T-cell (primary cell): ENCODE measurements around the gene ABO. TPM values are rescaled to one million over a fixed set of nuclear protein-coding genes. Genes with fewer than 3 reads are reported as not detected.
"Not testable (repeated sequence)": the region's sequence is repeated elsewhere in the genome, so short reads cannot be mapped to it uniquely, and the experiment has no call there.

Experiments
- ATAC-seq, 4 experiments: fragments of 200-7000 bp in 3 of 4; fragments of 150-1000 bp in 1 of 4; cut with Tn5 transposase; replicated peaks in 1 of 4; 1 replicate in 3 of 4; 2 replicates in 1 of 4; pipeline ENCODE4 v1.10.0; 2021; ENCODE audit warnings: moderate library complexity in 3 of 4, mild to moderate bottlenecking in 2 of 4, moderate number of reproducible peaks in 1 of 4
- CTCF ChIA-PET, 2 donors: fragments of 300-600 bp; sonication (Branson Sonifier 250); formaldehyde crosslinking; loops; one replicate each; lab custom pipeline; 2022; ENCODE audit warnings: antibody characterized with exemption in 2 of 2; lab: Charles Lee
- POLR2A ChIA-PET, 2 donors: fragments of 300-600 bp; sonication (Branson Sonifier 250); formaldehyde crosslinking; loops; one replicate each; lab custom pipeline; 2022; ENCODE audit warnings: antibody characterized with exemption in 2 of 2; lab: Charles Lee
- DNase-seq, 35 experiments: peaks; one replicate each; pipeline versions ENCODE4 v3.0.0 to v3.0.0-alpha.2; 2013 to 2023
- H3K27ac ChIP-seq: one replicate; pipeline ENCODE4 v1.5.1; 2013; ENCODE audit warnings: low read length
- H3K27me3 ChIP-seq, 2 experiments: replicated peaks in 1 of 2; 1 replicate in 1 of 2; 2 replicates in 1 of 2; pipeline versions ENCODE4 v1.6.1 to v1.7.0; 2013; ENCODE audit warnings: low read length in 1 of 2, mixed read lengths in 1 of 2; ENCODE audit not compliant: control insufficient read depth in 2 of 2, insufficient read depth in 2 of 2; ENCODE audit errors: extremely low read depth in 1 of 2
- H3K36me3 ChIP-seq, 2 donors: 1 replicate in 1 of 2; 2 replicates in 1 of 2; pipeline versions ENCODE4 v1.6.1 to v1.7.0; 2013; ENCODE audit warnings: low read length in 1 of 2; ENCODE audit not compliant: control insufficient read depth in 2 of 2, insufficient read depth in 1 of 2; ENCODE audit errors: extremely low read depth in 1 of 2
- H3K4me1 ChIP-seq, 2 experiments: 1 replicate in 1 of 2; 2 replicates in 1 of 2; pipeline versions ENCODE4 v1.6.1 to v1.7.0; 2013; ENCODE audit warnings: low read length in 2 of 2, mixed read lengths in 1 of 2; ENCODE audit not compliant: insufficient read depth in 2 of 2, control insufficient read depth in 1 of 2; ENCODE audit errors: extremely low read depth in 1 of 2
- H3K4me3 ChIP-seq, 2 donors: 1 replicate in 1 of 2; 2 replicates in 1 of 2; pipeline versions ENCODE4 v1.5.1 to v1.7.0; 2013; ENCODE audit warnings: mild to moderate bottlenecking in 2 of 2, low read length in 1 of 2, moderate library complexity in 1 of 2; ENCODE audit not compliant: control insufficient read depth in 1 of 2; ENCODE audit errors: extremely low read depth in 1 of 2
- H3K9me3 ChIP-seq: 2 replicates; pipeline ENCODE4 v1.7.0; 2013
- H3K27ac Mint-ChIP-seq, 2 donors: one replicate each; pipeline ENCODE4 v1.8.0; 2020 to 2021; ENCODE audit warnings: mild to moderate bottlenecking in 2 of 2, mixed read lengths in 2 of 2
- H3K27me3 Mint-ChIP-seq, 2 donors: one replicate each; pipeline ENCODE4 v1.8.0; 2021 to 2022; ENCODE audit warnings: mixed read lengths in 2 of 2
- H3K36me3 Mint-ChIP-seq: one replicate; pipeline ENCODE4 v1.8.0; 2021; ENCODE audit warnings: mixed read lengths
- H3K4me1 Mint-ChIP-seq, 3 donors: one replicate each; pipeline ENCODE4 v1.8.0; 2020 to 2022; ENCODE audit warnings: mixed read lengths in 3 of 3, mild to moderate bottlenecking in 1 of 3
- H3K4me3 Mint-ChIP-seq, 3 donors: one replicate each; pipeline ENCODE4 v1.8.0; 2020 to 2022; ENCODE audit warnings: mild to moderate bottlenecking in 3 of 3, mixed read lengths in 3 of 3, moderate library complexity in 3 of 3
- H3K9me3 Mint-ChIP-seq, 3 donors: one replicate each; pipeline ENCODE4 v1.8.0; 2020 to 2022; ENCODE audit warnings: mixed read lengths in 3 of 3
- WGBS: methylation state at CpG from one replicate; pipeline ENCODE4 v1.1.5; 2013; ENCODE audit warnings: missing lambda C conversion rate; ENCODE audit not compliant: insufficient coverage; 5-methylcytosine and 5-hydroxymethylcytosine counted together
- total RNA-seq, 35 experiments: library from RNA in 6 of 35; stranded (reverse) in 6 of 35; fragments of 120-200 nt in 1 of 35; gene quantifications; one replicate each; pipeline versions ENCODE4 v1.2.1 to v1.2.4 and lab custom pipeline; 2013 to 2026

The ABO gene
- total RNA-seq, 5 donors from 2014 or later (not counting 1 experiment from before 2014, with no cell fraction given) = 0.06 to 1.8 (median 0.37) TPM; not detected in 1

DNA sequence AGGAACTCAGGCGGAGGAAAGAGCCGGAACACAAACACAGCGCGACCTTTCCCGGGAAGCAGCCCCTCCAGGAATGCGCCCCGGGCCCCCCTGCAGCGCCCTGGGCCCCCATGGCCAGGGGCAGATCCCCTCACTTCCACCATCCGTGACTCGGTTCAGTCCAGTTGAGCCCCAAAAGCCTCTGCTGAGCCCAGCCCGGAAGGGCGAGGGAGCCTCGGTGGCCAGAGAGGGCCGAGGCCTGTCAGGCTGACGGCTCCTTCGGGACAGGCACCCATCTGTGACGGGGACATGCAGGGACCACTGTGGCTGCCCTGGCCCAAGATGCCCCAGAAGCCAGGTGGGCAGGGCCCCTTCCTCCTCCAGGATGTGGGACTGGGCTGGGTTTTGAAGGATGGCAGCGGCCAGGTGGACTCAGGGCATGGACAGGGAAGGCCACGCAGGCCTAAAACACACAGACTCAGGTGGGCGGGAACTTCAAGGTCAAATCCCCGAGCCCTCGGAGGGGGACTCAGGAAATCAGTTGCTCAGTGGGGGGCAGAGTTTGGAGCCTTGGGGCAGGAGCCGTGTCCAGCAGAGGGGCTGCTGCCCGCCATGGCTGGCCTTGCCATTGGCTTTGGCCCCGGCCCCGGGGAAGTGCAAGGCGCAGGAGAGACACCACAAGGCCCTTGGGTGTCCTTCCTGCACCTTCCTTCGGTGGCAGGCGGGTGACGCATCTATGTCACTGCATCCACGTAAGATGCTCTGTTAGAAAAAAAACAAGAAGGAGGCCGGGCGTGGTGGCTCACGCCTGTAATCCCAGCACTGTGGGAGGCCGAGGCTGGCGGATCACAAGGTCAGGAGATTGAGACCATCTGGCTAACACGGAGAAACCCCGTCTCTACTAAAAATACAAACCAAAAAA lies 29.7 kb upstream of the ABO start:
- no peak overlapping the region for H3K27ac Mint-ChIP-seq
- no peaks in the 10 kb centered on the region for H3K36me3 Mint-ChIP-seq
- Histone ChIP-seq H3K27me3 (peaks cover 0 to 12% of the 10 kb centered on the region in 2 experiments), H3K4me3 (no peak overlapping the region), H3K36me3 (no peaks in the 10 kb centered on the region), H3K9me3 (no peaks in the 10 kb centered on the region), H3K4me1 (no peaks in the 10 kb centered on the region), H3K27ac (no peak overlapping the region)
- no peak overlapping the region for H3K4me3 Mint-ChIP-seq
- ChIA-PET CTCF (no interaction called here), POLR2A (no interaction called here)
- DNase-seq (no peak), ATAC-seq (no peak)
- WGBS = 88% methylated on average over 31 of the region's 38 CpGs
- no peaks in the 10 kb centered on the region for H3K9me3 Mint-ChIP-seq
- H3K27me3 Mint-ChIP-seq = peaks cover 23 to 24% of the 10 kb centered on the region in 2 donors
- H3K4me1 Mint-ChIP-seq = no peaks in the 10 kb centered on the region

DNA sequence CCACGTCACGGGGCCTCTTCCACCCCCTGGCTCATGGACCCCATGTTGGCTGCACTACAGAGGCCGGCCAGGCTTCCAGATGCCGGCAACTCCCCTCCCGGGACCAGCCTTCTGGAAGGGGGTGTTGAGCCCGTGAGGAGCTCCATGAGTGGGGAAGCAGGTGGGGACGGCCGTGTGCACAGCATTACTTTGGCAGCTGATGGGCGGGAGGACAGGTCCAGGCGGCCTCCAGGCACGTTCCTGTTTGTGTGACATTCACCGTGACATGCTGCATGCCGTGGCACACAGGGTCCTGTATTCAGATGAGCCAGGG lies 29.1 kb upstream of the ABO start:
- POLR2A ChIA-PET = no interaction called here
- Mint-ChIP-seq H3K27ac (no peak overlapping the region), H3K4me3 (no peak overlapping the region), H3K27me3 (peaks cover 18 to 20% of the 10 kb centered on the region in 2 donors), H3K9me3 (no peaks in the 10 kb centered on the region), H3K4me1 (no peaks in the 10 kb centered on the region), H3K36me3 (no peaks in the 10 kb centered on the region)
- H3K36me3 ChIP-seq = no peaks in the 10 kb centered on the region
- H3K4me1 ChIP-seq = no peaks in the 10 kb centered on the region
- no peak overlapping the region for H3K4me3 ChIP-seq
- H3K9me3 ChIP-seq = no peaks in the 10 kb centered on the region
- CTCF ChIA-PET = no interaction called here
- no peak overlapping the region for H3K27ac ChIP-seq
- WGBS = 82% methylated on average over 12 of the region's 13 CpGs
- peaks cover 0 to 10% of the 10 kb centered on the region in 2 experiments for H3K27me3 ChIP-seq
- ATAC-seq = no peak
- no peak for DNase-seq

DNA sequence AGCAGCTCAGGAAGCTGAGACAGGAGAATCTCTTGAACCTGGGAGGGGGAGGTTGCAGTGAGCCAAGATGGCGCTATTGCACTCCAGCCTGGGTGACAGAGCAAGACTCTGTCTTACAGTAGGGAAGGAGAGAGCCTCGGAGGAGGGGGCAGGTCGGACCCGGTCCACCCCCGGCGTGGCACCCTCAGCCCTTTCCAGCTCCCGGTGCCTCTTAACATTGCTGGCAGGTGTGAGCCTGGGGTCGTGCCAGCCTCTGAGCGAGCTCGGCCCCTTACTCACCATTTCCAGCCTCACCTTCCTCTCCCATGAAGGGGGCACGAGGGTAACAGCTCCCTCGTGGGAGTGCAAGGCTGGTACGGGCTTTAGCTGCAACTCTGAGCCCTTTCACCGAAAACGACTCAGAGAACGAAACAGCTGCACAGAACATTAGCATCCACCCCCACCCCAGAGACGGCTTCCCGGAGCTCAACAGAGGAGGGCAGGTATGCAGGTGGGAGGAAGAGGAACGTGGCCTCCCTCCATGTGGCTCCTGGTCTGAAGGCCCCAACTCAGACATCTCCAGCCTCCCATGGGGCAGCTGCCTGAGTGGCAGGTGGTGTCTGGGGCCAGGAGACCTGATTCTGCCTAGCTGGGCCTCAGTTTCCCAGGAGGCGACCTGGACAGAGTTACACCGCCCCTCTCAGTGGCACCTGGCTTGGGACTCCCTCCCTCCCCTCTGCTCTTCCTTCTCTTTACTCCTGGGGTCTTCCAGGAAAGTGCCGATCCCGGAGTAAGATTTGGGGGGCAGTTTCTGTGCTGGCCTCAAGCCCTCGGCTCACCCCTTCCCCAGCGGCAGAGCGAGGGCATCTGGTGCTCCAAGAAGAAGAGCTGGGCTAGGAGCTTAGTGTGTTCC lies 28.5 kb upstream of the ABO start:
- WGBS = 84% methylated on average over 13 of the region's 26 CpGs
- Mint-ChIP-seq H3K4me1 (no peaks in the 10 kb centered on the region), H3K4me3 (no peak overlapping the region), H3K27ac (no peak overlapping the region), H3K27me3 (peaks cover 13 to 19% of the 10 kb centered on the region in 2 donors), H3K9me3 (no peaks in the 10 kb centered on the region), H3K36me3 (no peaks in the 10 kb centered on the region)
- Histone ChIP-seq H3K27me3 (peaks cover 0 to 10% of the 10 kb centered on the region in 2 experiments), H3K4me3 (no peak overlapping the region), H3K9me3 (no peaks in the 10 kb centered on the region), H3K36me3 (no peaks in the 10 kb centered on the region), H3K27ac (no peak overlapping the region), H3K4me1 (no peaks in the 10 kb centered on the region)
- no peak for DNase-seq
- no peak for ATAC-seq
- POLR2A ChIA-PET = no interaction called here
- CTCF ChIA-PET = no interaction called here

DNA sequence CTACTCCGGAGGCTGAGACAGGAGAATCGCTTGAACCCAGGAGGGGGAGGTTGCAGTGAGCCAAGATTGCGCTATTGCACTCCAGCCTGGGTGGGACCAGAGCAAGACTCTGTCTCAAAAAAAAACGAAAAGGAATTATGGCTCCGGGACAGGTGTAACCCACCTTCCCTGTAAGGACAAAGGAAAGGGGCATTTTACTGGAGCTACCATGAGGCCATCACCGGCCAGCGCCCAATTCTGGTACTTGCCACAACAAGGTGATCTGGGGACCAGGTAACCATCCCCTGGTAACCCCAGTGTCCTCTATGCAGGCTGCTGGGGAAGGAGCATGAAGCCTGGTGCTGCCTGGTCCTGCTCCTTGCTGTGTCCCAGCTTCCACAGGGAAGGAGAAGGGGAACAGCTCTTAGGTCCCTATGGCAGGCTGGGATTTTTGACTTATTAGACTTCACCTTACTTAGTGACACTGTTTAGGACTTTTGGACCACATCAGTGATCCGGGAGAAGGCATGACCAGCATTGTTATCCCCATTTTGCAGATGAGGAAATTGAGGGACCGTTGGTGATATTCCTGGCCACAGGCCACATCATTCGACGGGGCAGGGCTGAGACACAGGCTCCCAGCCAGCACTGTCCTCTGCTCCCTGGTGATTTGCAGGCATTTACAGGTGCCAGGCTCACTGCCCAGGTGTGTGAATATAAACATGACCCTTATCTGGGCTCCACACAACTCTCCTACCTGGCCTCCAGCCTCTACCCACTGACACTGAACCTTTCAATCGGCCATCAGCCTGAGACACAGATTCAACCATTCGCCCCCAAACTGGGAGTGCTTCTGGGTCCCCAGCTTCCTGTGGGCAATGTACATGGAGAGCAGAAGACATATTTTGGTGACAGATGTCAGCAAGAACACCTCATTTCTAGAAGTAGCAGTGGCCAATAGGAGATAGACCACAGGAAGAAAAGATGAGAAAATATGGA lies 26.5 kb upstream of the ABO start:
- ATAC-seq = no peak
- Mint-ChIP-seq H3K9me3 (no peaks in the 10 kb centered on the region), H3K36me3 (no peaks in the 10 kb centered on the region), H3K4me1 (no peaks in the 10 kb centered on the region), H3K27me3 (peaks cover 9 to 24% of the 10 kb centered on the region in 2 donors), H3K27ac (no peak overlapping the region), H3K4me3 (no peak overlapping the region)
- ChIA-PET CTCF (no interaction called here), POLR2A (no interaction called here)
- no peaks in the 10 kb centered on the region for H3K4me1 ChIP-seq
- no peaks in the 10 kb centered on the region for H3K9me3 ChIP-seq
- no peak overlapping the region for H3K27ac ChIP-seq
- H3K27me3 ChIP-seq = peaks cover 0 to 11% of the 10 kb centered on the region in 2 experiments
- no peak overlapping the region for H3K4me3 ChIP-seq
- DNase-seq = no peak
- no peaks in the 10 kb centered on the region for H3K36me3 ChIP-seq
- WGBS = 87% methylated on average over 10 of the region's 13 CpGs

DNA sequence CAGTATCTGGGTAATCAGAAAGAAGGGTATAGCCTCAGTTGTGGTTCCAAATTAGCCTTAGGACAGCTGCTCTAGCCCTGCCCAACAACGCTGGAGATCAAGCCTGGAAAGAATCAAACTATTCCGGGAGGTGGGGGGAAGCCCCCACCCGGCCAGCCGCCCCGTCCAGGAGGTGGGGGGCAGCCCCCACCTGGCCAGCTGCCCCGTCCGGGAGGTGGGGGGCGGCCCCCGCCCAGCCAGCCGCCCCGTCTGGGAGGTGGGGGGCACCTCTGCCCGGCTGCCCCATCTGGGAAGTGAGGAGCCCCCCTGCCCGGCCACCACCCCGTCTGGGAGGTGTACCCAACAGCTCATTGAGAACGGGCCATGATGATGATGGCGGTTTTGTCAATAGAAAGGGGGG lies 25.0 kb upstream of the ABO start:
- H3K4me3 ChIP-seq, POLR2A ChIA-PET, H3K27ac ChIP-seq, H3K4me1 Mint-ChIP-seq, H3K4me3 Mint-ChIP-seq, ATAC-seq, DNase-seq, H3K36me3 ChIP-seq, H3K9me3 Mint-ChIP-seq, H3K9me3 ChIP-seq, CTCF ChIA-PET, H3K4me1 ChIP-seq, H3K27ac Mint-ChIP-seq, H3K36me3 Mint-ChIP-seq: not testable (repeated sequence)
- 90% methylated on average over 2 of the region's 16 CpGs for WGBS
- peaks cover 9 to 26% of the 10 kb centered on the region in 2 donors for H3K27me3 Mint-ChIP-seq
- peaks cover 0 to 10% of the 10 kb centered on the region in 2 experiments for H3K27me3 ChIP-seq

DNA sequence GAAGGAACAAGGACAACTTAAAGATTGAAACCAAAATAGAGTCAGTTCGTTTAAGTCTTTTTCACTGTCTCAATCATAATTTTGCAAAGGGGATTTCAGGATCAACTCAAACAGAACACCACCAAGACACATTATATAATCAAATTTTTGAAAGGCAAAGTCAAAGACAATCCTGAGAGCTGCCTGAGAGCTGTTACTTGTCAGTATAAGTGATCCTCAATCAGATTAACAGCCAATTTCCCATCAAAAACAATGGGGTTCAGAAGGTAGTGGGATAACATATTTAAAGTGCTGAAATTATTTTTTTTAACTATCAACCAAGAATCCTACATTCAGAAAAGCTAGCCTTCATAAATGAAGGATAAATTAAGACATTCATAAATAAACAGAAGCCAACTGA lies 19.3 kb upstream of the ABO start:
- no peaks in the 10 kb centered on the region for H3K4me1 Mint-ChIP-seq
- H3K9me3 Mint-ChIP-seq = peaks cover 11 to 21% (median 12%) of the 10 kb centered on the region in 3 donors
- ATAC-seq (no peak), DNase-seq (no peak)
- no peak overlapping the region for H3K27ac Mint-ChIP-seq
- CTCF ChIA-PET = no interaction called here
- POLR2A ChIA-PET = no interaction called here
- Histone ChIP-seq H3K9me3 (no peaks in the 10 kb centered on the region), H3K27me3 (peaks cover 0 to 17% of the 10 kb centered on the region in 2 experiments), H3K4me3 (no peak overlapping the region), H3K4me1 (no peaks in the 10 kb centered on the region), H3K27ac (no peak overlapping the region), H3K36me3 (no peaks in the 10 kb centered on the region)
- H3K4me3 Mint-ChIP-seq = no peak overlapping the region
- H3K27me3 Mint-ChIP-seq = peaks cover 28 to 42% of the 10 kb centered on the region in 2 donors
- WGBS = no CpG with 5 or more reads among the region's 1 CpG
- H3K36me3 Mint-ChIP-seq = peaks cover 4% of the 10 kb centered on the region
